H1 (cell line): Measurements from ENCODE around the gene MRAP. TPM values are rescaled to one million over a fixed set of nuclear protein-coding genes. Genes with fewer than 3 reads are reported as not detected.

Source experiments
- CHD7 ChIP-seq: fragments of 300-600 bp; sonication (generic); IDR thresholded peaks from 2 replicates; pipeline ENCODE4 v1.7.1; 2012; ENCODE audit warnings: low read length, moderate library complexity, mild to moderate bottlenecking, inconsistent platforms; ENCODE audit not compliant: insufficient replicate concordance
- polyA plus RNA-seq, 7 experiments: library from polyadenylated mRNA; depleted of rRNA in 3 of 7; stranded (reverse) in 5 of 7; unstranded in 2 of 7; fragments of >200 nt in 5 of 7; fragments of 200-250 nt in 2 of 7; gene quantifications; 1 replicate in 5 of 7; 2 replicates in 1 of 7; 4 replicates in 1 of 7; pipeline versions ENCODE4 v1.2.1 to v1.2.3, GENCODE V29; 2011 to 2013; ENCODE audit warnings: missing spikeins in 2 of 7, mixed read lengths in 2 of 7
- total RNA-seq: library from RNA; stranded (reverse); fragmentation: NEBNext Ultra II Directional; extraction: Animal tissue kit (Norgen Biotek cat#: 25700); gene quantifications from 2 replicates; pipeline ENCODE4 v1.2.1, GENCODE V29; 2021

MRAP gene
- total and polyA plus RNA-seq, 2 of the 8 experiments (the other 6 are each of a cell fraction or from before 2014, with no cell fraction given): not detected

GRCh38 chr21:32325706-32326105 lies 27.1 kb downstream of the MRAP start (continued):
- TF ChIP-seq CHD7: no peak
